ENCODE data around the gene METTL2B.
"Not testable (repeated sequence)": the region's sequence is repeated elsewhere in the genome, so short reads cannot be mapped to it uniquely, and the experiment has no call there.

The METTL2B gene

GRCh38 chr7:128542530-128542929 lies 66.0 kb downstream of the METTL2B start:
- H2AFZ ChIP-seq (ENCODE audit: insufficient read depth, low read length, poor library complexity); H3K4me3 ChIP-seq (ENCODE audit: low read depth, low read length); H3K79me1 ChIP-seq (ENCODE audit: low read length); H3K14ac ChIP-seq (ENCODE audit: low read length); H3K27ac ChIP-seq (ENCODE audit: low read depth, low read length); H3K18ac ChIP-seq (ENCODE audit: low read length); H4K8ac ChIP-seq (ENCODE audit: low read depth, low read length); DNase-seq; H4K91ac ChIP-seq (ENCODE audit: low read depth, low read length); H2BK120ac ChIP-seq (ENCODE audit: insufficient read depth, low read length, poor library complexity); H3K79me2 ChIP-seq (ENCODE audit: control insufficient read depth, insufficient read depth, low read length, poor library complexity); H3K9me3 ChIP-seq (ENCODE audit: insufficient read depth, low read depth, low read length); H2BK5ac ChIP-seq (ENCODE audit: low read depth, low read length, poor library complexity); H3K4ac ChIP-seq (ENCODE audit: low read depth, low read length); H3K4me2 ChIP-seq (ENCODE audit: low read length); H3K4me1 ChIP-seq (ENCODE audit: control insufficient read depth in 1 of 2, insufficient read depth in 2 of 2, low read length in 2 of 2); H3K9ac ChIP-seq (ENCODE audit: low read length); H3K27me3 ChIP-seq (ENCODE audit: insufficient read depth, low read length); H4K12ac ChIP-seq (ENCODE audit: low read depth, low read length); H2BK12ac ChIP-seq (ENCODE audit: low read length); H3K23ac ChIP-seq (ENCODE audit: low read length); H2AK5ac ChIP-seq (ENCODE audit: low read length): not testable (repeated sequence)
- WGBS (ENCODE audit: extremely low coverage, insufficient coverage, insufficient read length) = no CpG with 5 or more reads among the region's 2 CpGs
- H3K36me3 ChIP-seq (ENCODE audit: control insufficient read depth in 1 of 2, insufficient read depth in 2 of 2, low read length in 2 of 2) = peaks cover 17 to 21% of the 10 kb centered on the region in 2 experiments

GRCh38 chr7:128543300-128543699 lies 66.8 kb downstream of the METTL2B start:
- H3K14ac ChIP-seq (ENCODE audit: low read length); H2BK5ac ChIP-seq (ENCODE audit: low read depth, low read length, poor library complexity); H4K91ac ChIP-seq (ENCODE audit: low read depth, low read length); H3K9ac ChIP-seq (ENCODE audit: low read length); H2BK120ac ChIP-seq (ENCODE audit: insufficient read depth, low read length, poor library complexity); H3K23ac ChIP-seq (ENCODE audit: low read length); H3K18ac ChIP-seq (ENCODE audit: low read length); H3K79me1 ChIP-seq (ENCODE audit: low read length); H3K4me3 ChIP-seq (ENCODE audit: low read depth, low read length); H3K79me2 ChIP-seq (ENCODE audit: control insufficient read depth, insufficient read depth, low read length, poor library complexity); H3K27ac ChIP-seq (ENCODE audit: low read depth, low read length); H2BK12ac ChIP-seq (ENCODE audit: low read length); H4K12ac ChIP-seq (ENCODE audit: low read depth, low read length); H3K27me3 ChIP-seq (ENCODE audit: insufficient read depth, low read length); H3K4me1 ChIP-seq (ENCODE audit: control insufficient read depth in 1 of 2, insufficient read depth in 2 of 2, low read length in 2 of 2); H2AK5ac ChIP-seq (ENCODE audit: low read length); H3K9me3 ChIP-seq (ENCODE audit: insufficient read depth, low read depth, low read length); H4K8ac ChIP-seq (ENCODE audit: low read depth, low read length); H3K4ac ChIP-seq (ENCODE audit: low read depth, low read length); DNase-seq; H3K4me2 ChIP-seq (ENCODE audit: low read length); H2AFZ ChIP-seq (ENCODE audit: insufficient read depth, low read length, poor library complexity): not testable (repeated sequence)
- peaks cover 21 to 28% of the 10 kb centered on the region in 2 experiments for H3K36me3 ChIP-seq (ENCODE audit: control insufficient read depth in 1 of 2, insufficient read depth in 2 of 2, low read length in 2 of 2)
- no CpG with 5 or more reads among the region's 1 CpG for WGBS (ENCODE audit: extremely low coverage, insufficient coverage, insufficient read length)

- H3K79me1 ChIP-seq (ENCODE audit: low read length); H3K4ac ChIP-seq (ENCODE audit: low read depth, low read length); H4K91ac ChIP-seq (ENCODE audit: low read depth, low read length); H3K18ac ChIP-seq (ENCODE audit: low read length); DNase-seq; H3K27ac ChIP-seq (ENCODE audit: low read depth, low read length); H2AK5ac ChIP-seq (ENCODE audit: low read length); H3K79me2 ChIP-seq (ENCODE audit: control insufficient read depth, insufficient read depth, low read length, poor library complexity); H3K4me1 ChIP-seq (ENCODE audit: control insufficient read depth in 1 of 2, insufficient read depth in 2 of 2, low read length in 2 of 2); H2BK12ac ChIP-seq (ENCODE audit: low read length); H3K9me3 ChIP-seq (ENCODE audit: insufficient read depth, low read depth, low read length); H3K14ac ChIP-seq (ENCODE audit: low read length); H4K12ac ChIP-seq (ENCODE audit: low read depth, low read length); H3K9ac ChIP-seq (ENCODE audit: low read length); H2BK5ac ChIP-seq (ENCODE audit: low read depth, low read length, poor library complexity); H2AFZ ChIP-seq (ENCODE audit: insufficient read depth, low read length, poor library complexity); H2BK120ac ChIP-seq (ENCODE audit: insufficient read depth, low read length, poor library complexity); H3K23ac ChIP-seq (ENCODE audit: low read length); H3K27me3 ChIP-seq (ENCODE audit: insufficient read depth, low read length); H3K4me3 ChIP-seq (ENCODE audit: low read depth, low read length); H3K4me2 ChIP-seq (ENCODE audit: low read length); H4K8ac ChIP-seq (ENCODE audit: low read depth, low read length): not testable (repeated sequence)
- peaks cover 14 to 24% of the 10 kb centered on the region in 2 experiments for H3K36me3 ChIP-seq (ENCODE audit: control insufficient read depth in 1 of 2, insufficient read depth in 2 of 2, low read length in 2 of 2)
- no CpG with 5 or more reads among the region's 9 CpGs for WGBS (ENCODE audit: extremely low coverage, insufficient coverage, insufficient read length)
Observed at GRCh38 chr7:128546319-128546851, 69.8 kb downstream of the METTL2B start.

- Histone ChIP-seq H3K9me3 (ENCODE audit: insufficient read depth, low read depth, low read length) (no peaks in the 10 kb centered on the region), H4K12ac (ENCODE audit: low read depth, low read length) (no peak overlapping the region), H3K36me3 (ENCODE audit: control insufficient read depth in 1 of 2, insufficient read depth in 2 of 2, low read length in 2 of 2) (peaks cover 12 to 16% of the 10 kb centered on the region in 2 experiments), H3K9ac (ENCODE audit: low read length) (no peak overlapping the region), H3K4me1 (ENCODE audit: control insufficient read depth in 1 of 2, insufficient read depth in 2 of 2, low read length in 2 of 2) (no peaks in the 10 kb centered on the region), H2BK12ac (ENCODE audit: low read length) (no peak overlapping the region), H3K4me2 (ENCODE audit: low read length) (no peak overlapping the region), H4K8ac (ENCODE audit: low read depth, low read length) (no peak overlapping the region), H2BK120ac (ENCODE audit: insufficient read depth, low read length, poor library complexity) (no peak overlapping the region), H3K18ac (ENCODE audit: low read length) (no peak overlapping the region), H3K79me1 (ENCODE audit: low read length) (no peaks in the 10 kb centered on the region), H3K27ac (ENCODE audit: low read depth, low read length) (no peak overlapping the region), H3K4me3 (ENCODE audit: low read depth, low read length) (no peak overlapping the region), H3K14ac (ENCODE audit: low read length) (no peak overlapping the region), H2AFZ (ENCODE audit: insufficient read depth, low read length, poor library complexity) (no peak overlapping the region), H3K79me2 (ENCODE audit: control insufficient read depth, insufficient read depth, low read length, poor library complexity) (no peaks in the 10 kb centered on the region), H4K91ac (ENCODE audit: low read depth, low read length) (no peak overlapping the region), H3K23ac (ENCODE audit: low read length) (no peak overlapping the region), H2BK5ac (ENCODE audit: low read depth, low read length, poor library complexity) (no peak overlapping the region), H3K27me3 (ENCODE audit: insufficient read depth, low read length) (no peaks in the 10 kb centered on the region), H3K4ac (ENCODE audit: low read depth, low read length) (no peak overlapping the region), H2AK5ac (ENCODE audit: low read length) (no peak overlapping the region)
- WGBS (ENCODE audit: extremely low coverage, insufficient coverage, insufficient read length) = no CpG with 5 or more reads among the region's 1 CpG
- DNase-seq = no peak
Observed at GRCh38 chr7:128550920-128551319, 74.4 kb downstream of the METTL2B start.

Measured in trophoblast cell (in vitro differentiated cells and primary cell).